RWPE2 (cell line): ENCODE measurements around the gene MALRD1.

ENCODE experiments used
- ATAC-seq: fragments of 200-7000 bp; cut with Tn5 transposase; 3 replicates; pipeline ENCODE4 v1.9.1; 2021; ENCODE audit warnings: low read depth
- DNase-seq: peaks from one replicate; pipeline ENCODE4 v3.0.0-alpha.2; 2020; ENCODE audit warnings: low spot score
- H3K27ac ChIP-seq: fragments of 450-650 bp; 2 replicates; pipeline ENCODE4 v1.5.1; 2017; ENCODE audit warnings: mild to moderate bottlenecking; ENCODE audit not compliant: poor library complexity, severe bottlenecking
- H3K27me3 ChIP-seq: fragments of 250-450 bp; sonication (Bioruptor Pico); 2 replicates; pipeline ENCODE4 v1.5.1; 2021; ENCODE audit warnings: mild to moderate bottlenecking, moderate library complexity; ENCODE audit not compliant: insufficient read depth, poor library complexity, severe bottlenecking
- H3K36me3 ChIP-seq: fragments of 250-450 bp; sonication (Bioruptor Pico); 2 replicates; pipeline ENCODE4 v1.5.1; 2020; ENCODE audit warnings: low read depth, mild to moderate bottlenecking, moderate library complexity
- H3K4me1 ChIP-seq: fragments of 250-450 bp; sonication (Bioruptor Pico); 2 replicates; pipeline ENCODE4 v1.5.1; 2021; ENCODE audit warnings: mild to moderate bottlenecking, moderate library complexity; ENCODE audit not compliant: insufficient read depth, poor library complexity, severe bottlenecking
- H3K4me3 ChIP-seq: fragments of 250-450 bp; sonication (Bioruptor Pico); 2 replicates; pipeline ENCODE4 v1.5.1; 2021; ENCODE audit warnings: mild to moderate bottlenecking, moderate library complexity; ENCODE audit not compliant: severe bottlenecking
- H3K9me3 ChIP-seq: fragments of 250-450 bp; sonication (Bioruptor Pico); 2 replicates; pipeline ENCODE4 v1.5.1; 2021; ENCODE audit warnings: mild to moderate bottlenecking, moderate library complexity; ENCODE audit not compliant: severe bottlenecking
- CTCF ChIP-seq: fragments of 450-650 bp; IDR thresholded peaks from one replicate; pipeline ENCODE4 v1.5.1; 2017; ENCODE audit warnings: mild to moderate bottlenecking, moderate library complexity; ENCODE audit not compliant: poor library complexity, severe bottlenecking

MALRD1 gene

GRCh38 chr10:19629567-19629966, 581.0 kb downstream of the MALRD1 start:
- Histone ChIP-seq H3K36me3 (no peaks in the 10 kb centered on the region), H3K27ac (no peak overlapping the region), H3K4me3 (no peak overlapping the region), H3K27me3 (no peaks in the 10 kb centered on the region), H3K4me1 (no peaks in the 10 kb centered on the region), H3K9me3 (no peaks in the 10 kb centered on the region)
- no peak for DNase-seq
- TF ChIP-seq CTCF, result no peak
- no peak for ATAC-seq

- ATAC-seq (no peak), DNase-seq (no peak)
- no peaks in the 10 kb centered on the region for H3K36me3 ChIP-seq
- peaks cover 16% of the 10 kb centered on the region for H3K4me1 ChIP-seq
- H3K9me3 ChIP-seq, result no peaks in the 10 kb centered on the region
- H3K4me3 ChIP-seq, result no peak overlapping the region
- H3K27ac ChIP-seq, result no peak overlapping the region
- no peak for TF ChIP-seq CTCF
- H3K27me3 ChIP-seq, result no peaks in the 10 kb centered on the region
Measured at GRCh38 chr10:19634163-19634562, 585.6 kb downstream of the MALRD1 start.

- no peaks in the 10 kb centered on the region for H3K9me3 ChIP-seq
- peak; percentile 87 for ATAC-seq
- peak overlapping the region; percentile 86 for H3K27ac ChIP-seq
- H3K4me1 ChIP-seq, result peaks cover 16% of the 10 kb centered on the region
- DNase-seq, result no peak
- H3K4me3 ChIP-seq, result no peak overlapping the region
- no peaks in the 10 kb centered on the region for H3K36me3 ChIP-seq
- no peaks in the 10 kb centered on the region for H3K27me3 ChIP-seq
- TF ChIP-seq CTCF, result no peak
Measured at GRCh38 chr10:19638182-19638895, 589.7 kb downstream of the MALRD1 start.

GRCh38 chr10:19638896-19639233, 590.3 kb downstream of the MALRD1 start:
- H3K27ac ChIP-seq, result peak overlapping the region; percentile 86
- peaks cover 16% of the 10 kb centered on the region for H3K4me1 ChIP-seq
- no peaks in the 10 kb centered on the region for H3K27me3 ChIP-seq
- DNase-seq (no peak), ATAC-seq (no peak)
- H3K9me3 ChIP-seq, result no peaks in the 10 kb centered on the region
- no peaks in the 10 kb centered on the region for H3K36me3 ChIP-seq
- no peak overlapping the region for H3K4me3 ChIP-seq
- TF ChIP-seq CTCF, result no peak

- Histone ChIP-seq H3K4me3 (no peak overlapping the region), H3K36me3 (no peaks in the 10 kb centered on the region), H3K27ac (no peak overlapping the region), H3K27me3 (no peaks in the 10 kb centered on the region), H3K9me3 (no peaks in the 10 kb centered on the region), H3K4me1 (peaks cover 16% of the 10 kb centered on the region)
- no peak for ATAC-seq
- no peak for TF ChIP-seq CTCF
- DNase-seq, result no peak
Measured at GRCh38 chr10:19640566-19641263, 592.1 kb downstream of the MALRD1 start.
